Measurements from ENCODE around the gene ZNF521.

ZNF521 gene

DNA sequence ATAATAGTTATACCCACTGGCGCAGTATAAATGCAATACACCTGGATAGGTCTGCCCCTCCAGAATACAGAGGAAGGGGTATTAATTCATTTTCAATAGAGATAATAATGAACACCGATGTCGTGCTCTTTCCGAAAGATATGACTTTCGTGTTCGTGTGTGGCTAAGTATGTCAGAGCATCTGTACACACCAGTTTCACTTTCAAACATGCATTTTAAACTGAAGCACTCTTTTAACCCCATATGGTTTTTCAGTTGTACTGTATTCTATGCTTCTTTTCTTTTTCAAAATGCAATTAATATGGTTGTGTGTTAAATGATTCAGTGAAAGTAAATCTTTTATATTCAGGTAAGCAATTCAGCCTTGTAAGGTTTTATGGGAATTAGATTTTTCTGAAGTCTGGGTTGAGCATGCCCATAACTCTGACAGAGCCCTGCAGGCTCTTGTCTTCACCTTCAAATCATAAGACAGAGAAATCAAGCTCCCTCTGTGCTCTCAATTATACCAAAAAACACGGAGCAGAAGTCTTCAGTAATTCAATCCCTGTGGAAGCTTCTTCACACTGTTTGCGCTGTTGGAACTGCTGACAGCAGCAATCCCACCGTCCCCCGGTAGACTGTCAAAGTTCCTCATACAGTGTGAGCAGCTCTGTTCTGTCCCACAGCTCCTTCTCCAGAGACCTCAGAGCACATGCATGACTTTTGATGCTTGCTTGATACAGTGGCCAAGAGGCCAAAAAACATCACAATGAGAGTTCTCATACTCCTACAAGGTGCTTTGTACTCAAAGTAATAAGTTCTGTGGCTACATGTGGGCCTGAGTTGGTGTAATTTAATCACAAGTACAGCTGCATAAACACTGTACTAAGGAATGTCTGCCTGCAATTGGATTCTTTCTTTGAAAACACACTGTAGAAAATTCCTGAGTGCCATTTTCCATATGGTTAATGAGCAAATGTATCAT is 186.8 kb downstream of the ZNF521 start:
- no peaks in the 10 kb centered on the region for H3K27me3 ChIP-seq (replicated peaks; ENCODE audit: control insufficient read depth, insufficient read depth, low read length, poor library complexity, severe bottlenecking)
- no peaks in the 10 kb centered on the region for H3K9me3 ChIP-seq (ENCODE audit: control insufficient read depth, low read length)
- no peak for DNase-seq
- H3K27ac ChIP-seq (ENCODE audit: insufficient read depth, low read length, poor library complexity, severe bottlenecking) = no peak overlapping the region
- H3K4me1 ChIP-seq (ENCODE audit: control insufficient read depth, insufficient read depth, low read length, poor library complexity, severe bottlenecking) = no peaks in the 10 kb centered on the region
- no peaks in the 10 kb centered on the region for H3K36me3 ChIP-seq (ENCODE audit: control insufficient read depth, insufficient read depth, low read length)
- no peak overlapping the region for H3K4me3 ChIP-seq (ENCODE audit: insufficient read depth, low read depth, low read length, poor library complexity, severe bottlenecking)

DNA sequence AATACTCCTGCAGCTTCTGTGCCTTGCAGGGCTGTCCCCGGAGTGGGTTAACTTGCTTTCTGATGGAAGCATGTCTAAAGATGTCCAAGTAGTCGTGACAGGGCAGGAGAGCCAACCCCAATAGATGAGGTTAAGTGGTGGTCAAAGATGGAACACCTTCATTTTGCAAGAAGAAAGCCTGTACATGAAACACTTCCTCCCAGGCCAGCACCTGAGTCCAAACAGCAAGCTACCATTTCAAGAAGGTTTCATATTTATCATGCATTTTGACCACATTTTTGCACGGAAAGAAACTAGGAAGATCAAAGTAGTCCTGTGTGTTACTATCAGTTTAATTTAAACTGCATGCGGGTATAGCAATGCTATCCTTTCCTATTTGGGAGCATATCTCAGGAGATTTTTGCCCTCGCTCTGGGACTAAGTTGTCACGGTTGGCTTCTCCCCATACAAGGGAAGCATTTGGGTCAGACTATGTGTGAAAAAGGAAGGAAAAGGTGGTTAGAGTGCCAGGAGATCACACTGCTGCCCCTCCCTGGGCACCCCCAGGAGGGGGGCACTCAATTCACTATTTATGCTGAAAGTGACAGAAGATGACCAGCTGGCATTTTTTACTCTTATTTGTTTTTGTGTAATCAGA is 187.6 kb downstream of the ZNF521 start:
- Histone ChIP-seq H3K27me3 (replicated peaks; ENCODE audit: control insufficient read depth, insufficient read depth, low read length, poor library complexity, severe bottlenecking) (no peaks in the 10 kb centered on the region), H3K27ac (ENCODE audit: insufficient read depth, low read length, poor library complexity, severe bottlenecking) (no peak overlapping the region), H3K36me3 (ENCODE audit: control insufficient read depth, insufficient read depth, low read length) (no peaks in the 10 kb centered on the region), H3K9me3 (ENCODE audit: control insufficient read depth, low read length) (no peaks in the 10 kb centered on the region), H3K4me3 (ENCODE audit: insufficient read depth, low read depth, low read length, poor library complexity, severe bottlenecking) (no peak overlapping the region), H3K4me1 (ENCODE audit: control insufficient read depth, insufficient read depth, low read length, poor library complexity, severe bottlenecking) (no peaks in the 10 kb centered on the region)
- no peak for DNase-seq

DNA sequence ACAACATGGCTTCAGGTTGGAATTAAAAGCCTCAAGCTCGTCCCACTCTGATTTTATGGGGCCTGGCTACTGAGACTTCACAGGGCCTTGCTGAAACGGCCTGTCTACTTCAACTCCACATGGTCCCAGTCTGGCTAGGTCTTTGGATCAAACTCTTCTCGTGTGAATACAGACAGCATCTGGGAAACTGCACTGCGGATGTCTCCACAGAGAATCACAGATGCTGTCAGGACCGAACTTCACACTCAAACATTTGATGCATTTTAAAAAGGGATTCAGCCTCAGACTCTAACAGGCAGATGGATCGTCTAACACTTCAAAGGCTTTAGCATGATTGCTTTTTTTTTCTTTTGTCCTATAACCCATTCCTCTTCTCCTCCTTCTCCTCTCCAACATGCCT is 198.5 kb downstream of the ZNF521 start:
- DNase-seq = no peak
- Histone ChIP-seq H3K27me3 (replicated peaks; ENCODE audit: control insufficient read depth, insufficient read depth, low read length, poor library complexity, severe bottlenecking) (no peaks in the 10 kb centered on the region), H3K4me1 (ENCODE audit: control insufficient read depth, insufficient read depth, low read length, poor library complexity, severe bottlenecking) (no peaks in the 10 kb centered on the region), H3K4me3 (ENCODE audit: insufficient read depth, low read depth, low read length, poor library complexity, severe bottlenecking) (no peak overlapping the region), H3K36me3 (ENCODE audit: control insufficient read depth, insufficient read depth, low read length) (no peaks in the 10 kb centered on the region), H3K9me3 (ENCODE audit: control insufficient read depth, low read length) (no peaks in the 10 kb centered on the region), H3K27ac (ENCODE audit: insufficient read depth, low read length, poor library complexity, severe bottlenecking) (no peak overlapping the region)

DNA sequence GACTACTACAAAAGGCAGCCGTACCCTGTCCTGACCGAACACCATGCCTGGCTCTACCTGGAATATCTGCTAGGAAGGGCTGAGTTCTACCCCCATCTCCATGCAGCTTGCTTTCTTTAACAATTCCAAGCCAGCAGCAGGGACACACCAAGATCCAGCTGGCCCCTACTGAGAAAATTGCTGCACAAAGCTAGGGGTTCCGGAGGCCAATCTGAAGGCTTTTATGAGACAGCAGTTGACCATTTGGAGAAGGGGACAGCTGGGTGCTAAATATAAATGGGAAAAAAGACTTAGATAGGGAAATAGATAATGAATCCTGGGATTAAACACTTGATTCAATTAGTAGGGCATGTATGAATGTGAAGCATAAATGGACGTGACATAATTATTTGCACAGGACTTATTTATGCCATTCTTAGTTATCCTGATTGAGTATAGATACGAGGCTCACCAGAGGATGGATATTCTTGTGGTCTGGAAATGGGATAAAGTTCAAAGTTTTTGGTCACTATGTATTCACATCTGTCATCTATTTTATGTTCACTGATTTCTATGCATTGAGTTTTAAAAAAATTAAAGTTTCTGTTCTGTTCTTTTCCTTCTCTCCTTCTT is 204.0 kb downstream of the ZNF521 start:
- no peak for DNase-seq
- Histone ChIP-seq H3K4me1 (ENCODE audit: control insufficient read depth, insufficient read depth, low read length, poor library complexity, severe bottlenecking) (no peaks in the 10 kb centered on the region), H3K27me3 (replicated peaks; ENCODE audit: control insufficient read depth, insufficient read depth, low read length, poor library complexity, severe bottlenecking) (no peaks in the 10 kb centered on the region), H3K9me3 (ENCODE audit: control insufficient read depth, low read length) (no peaks in the 10 kb centered on the region), H3K4me3 (ENCODE audit: insufficient read depth, low read depth, low read length, poor library complexity, severe bottlenecking) (no peak overlapping the region), H3K27ac (ENCODE audit: insufficient read depth, low read length, poor library complexity, severe bottlenecking) (no peak overlapping the region), H3K36me3 (ENCODE audit: control insufficient read depth, insufficient read depth, low read length) (no peaks in the 10 kb centered on the region)

DNA sequence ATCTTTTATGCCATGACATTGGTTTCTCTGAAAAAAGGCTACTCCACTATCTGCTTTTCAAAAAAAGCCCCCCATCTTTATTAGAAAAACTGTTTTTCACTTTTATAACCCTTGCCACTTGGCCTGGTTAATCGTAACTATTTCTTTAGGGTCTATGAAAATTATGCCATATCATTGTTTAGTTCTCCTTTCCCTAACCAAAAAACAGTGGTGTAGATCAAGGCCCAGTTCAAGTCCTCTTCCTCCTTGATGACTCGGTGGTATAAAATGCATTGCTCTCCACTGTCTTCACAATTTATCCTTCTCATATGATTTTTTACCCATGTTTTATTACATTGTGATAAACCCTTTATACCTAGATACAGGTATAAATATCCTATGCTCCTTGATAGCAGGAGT is 205.5 kb downstream of the ZNF521 start:
- Histone ChIP-seq H3K9me3 (ENCODE audit: control insufficient read depth, low read length) (no peaks in the 10 kb centered on the region), H3K27ac (ENCODE audit: insufficient read depth, low read length, poor library complexity, severe bottlenecking) (no peak overlapping the region), H3K4me3 (ENCODE audit: insufficient read depth, low read depth, low read length, poor library complexity, severe bottlenecking) (no peak overlapping the region)

DNA sequence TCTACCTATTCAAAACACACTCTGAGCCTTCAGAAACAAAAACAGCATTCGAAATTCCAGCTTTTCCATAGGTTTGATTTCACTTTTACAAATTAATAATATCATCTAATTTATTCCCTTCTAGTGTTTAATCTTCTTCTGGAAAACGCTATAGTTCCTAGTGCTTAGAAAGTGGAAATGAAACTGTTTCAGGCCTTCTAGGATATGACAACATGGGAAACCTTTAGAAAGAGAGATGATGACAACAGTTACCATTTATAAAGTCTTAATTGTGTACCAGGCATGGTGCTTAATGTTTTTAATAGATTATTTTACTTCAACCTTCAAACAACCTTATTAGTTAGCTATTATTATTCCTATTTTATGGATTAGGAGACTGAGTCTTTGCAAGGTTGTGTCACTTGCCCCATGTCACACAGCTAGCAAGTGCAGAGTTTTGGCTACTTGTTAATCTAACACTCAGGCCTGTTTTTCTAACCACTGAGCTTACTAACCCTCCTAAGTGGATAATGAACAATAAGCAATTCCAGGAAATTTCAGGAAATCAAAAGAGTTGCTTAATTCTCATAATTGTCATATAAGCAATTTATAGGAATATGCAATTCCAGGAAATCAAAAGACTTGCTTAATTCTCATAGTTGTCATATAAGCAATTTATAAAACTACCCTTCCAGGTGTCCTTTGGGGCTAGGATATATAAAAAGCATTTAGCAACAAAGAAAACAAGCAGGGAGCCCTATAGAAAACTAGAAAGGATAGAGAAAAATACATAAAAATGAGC is 206.0 kb downstream of the ZNF521 start:
- no peak overlapping the region for H3K27ac ChIP-seq (ENCODE audit: insufficient read depth, low read length, poor library complexity, severe bottlenecking)
- no peak for DNase-seq

More for the DNA sequence above, 205.5 kb downstream of the ZNF521 start:
- Histone ChIP-seq H3K36me3 (ENCODE audit: control insufficient read depth, insufficient read depth, low read length) (no peaks in the 10 kb centered on the region), H3K27me3 (replicated peaks; ENCODE audit: control insufficient read depth, insufficient read depth, low read length, poor library complexity, severe bottlenecking) (no peaks in the 10 kb centered on the region), H3K4me1 (ENCODE audit: control insufficient read depth, insufficient read depth, low read length, poor library complexity, severe bottlenecking) (no peaks in the 10 kb centered on the region)
- no peak for DNase-seq

DNA sequence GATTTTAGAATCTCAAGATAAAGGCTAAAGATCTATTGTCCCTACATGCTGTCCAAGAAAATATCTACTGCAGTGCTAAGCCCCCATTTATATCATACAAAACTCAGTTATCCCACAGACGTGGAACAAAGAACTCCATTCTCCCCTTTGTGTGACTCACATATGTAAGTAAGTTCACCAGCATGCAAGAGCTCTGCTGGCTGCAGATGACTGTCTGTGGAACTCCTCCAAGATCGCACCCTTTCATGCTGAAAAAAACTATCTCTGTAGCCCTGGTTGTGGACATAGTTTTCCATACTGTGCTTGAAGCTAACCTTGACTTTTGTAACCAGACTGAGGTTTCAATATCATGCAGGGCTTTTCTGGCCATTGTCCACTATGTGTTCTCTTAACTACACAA is 207.1 kb downstream of the ZNF521 start:
- no peak for DNase-seq
- H3K9me3 ChIP-seq (ENCODE audit: control insufficient read depth, low read length) = no peaks in the 10 kb centered on the region
- H3K4me1 ChIP-seq (ENCODE audit: control insufficient read depth, insufficient read depth, low read length, poor library complexity, severe bottlenecking) = no peaks in the 10 kb centered on the region
- no peaks in the 10 kb centered on the region for H3K36me3 ChIP-seq (ENCODE audit: control insufficient read depth, insufficient read depth, low read length)
- no peak overlapping the region for H3K27ac ChIP-seq (ENCODE audit: insufficient read depth, low read length, poor library complexity, severe bottlenecking)
- H3K27me3 ChIP-seq (replicated peaks; ENCODE audit: control insufficient read depth, insufficient read depth, low read length, poor library complexity, severe bottlenecking) = no peaks in the 10 kb centered on the region
- no peak overlapping the region for H3K4me3 ChIP-seq (ENCODE audit: insufficient read depth, low read depth, low read length, poor library complexity, severe bottlenecking)

More for the DNA sequence above, 206.0 kb downstream of the ZNF521 start:
- Histone ChIP-seq H3K4me3 (ENCODE audit: insufficient read depth, low read depth, low read length, poor library complexity, severe bottlenecking) (no peak overlapping the region), H3K27me3 (replicated peaks; ENCODE audit: control insufficient read depth, insufficient read depth, low read length, poor library complexity, severe bottlenecking) (no peaks in the 10 kb centered on the region), H3K4me1 (ENCODE audit: control insufficient read depth, insufficient read depth, low read length, poor library complexity, severe bottlenecking) (no peaks in the 10 kb centered on the region), H3K36me3 (ENCODE audit: control insufficient read depth, insufficient read depth, low read length) (no peaks in the 10 kb centered on the region), H3K9me3 (ENCODE audit: control insufficient read depth, low read length) (no peaks in the 10 kb centered on the region)

DNA sequence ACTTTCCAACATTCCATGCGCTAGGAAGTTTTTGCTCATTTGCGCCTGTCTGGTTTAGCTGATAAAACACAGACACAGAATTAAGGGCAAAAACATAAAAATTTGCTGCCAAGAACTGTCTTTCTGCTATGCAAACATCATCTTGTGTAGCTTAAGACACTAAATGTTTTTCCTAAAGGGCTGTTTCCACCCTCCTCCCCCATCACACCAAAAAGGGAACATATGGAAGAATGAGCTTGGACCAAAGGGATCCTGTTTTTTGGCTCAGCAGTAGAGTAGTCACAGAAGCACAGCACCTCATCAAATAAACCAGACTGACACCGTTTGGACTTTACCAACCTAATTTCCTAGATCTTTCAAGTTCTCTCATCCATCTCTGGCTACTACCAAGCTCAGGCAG is 210.1 kb downstream of the ZNF521 start:
- H3K36me3 ChIP-seq (ENCODE audit: control insufficient read depth, insufficient read depth, low read length) = no peaks in the 10 kb centered on the region
- no peaks in the 10 kb centered on the region for H3K4me1 ChIP-seq (ENCODE audit: control insufficient read depth, insufficient read depth, low read length, poor library complexity, severe bottlenecking)
- no peaks in the 10 kb centered on the region for H3K9me3 ChIP-seq (ENCODE audit: control insufficient read depth, low read length)
- H3K27ac ChIP-seq (ENCODE audit: insufficient read depth, low read length, poor library complexity, severe bottlenecking) = no peak overlapping the region
- no peak overlapping the region for H3K4me3 ChIP-seq (ENCODE audit: insufficient read depth, low read depth, low read length, poor library complexity, severe bottlenecking)
- no peaks in the 10 kb centered on the region for H3K27me3 ChIP-seq (replicated peaks; ENCODE audit: control insufficient read depth, insufficient read depth, low read length, poor library complexity, severe bottlenecking)
- DNase-seq = no peak

DNA sequence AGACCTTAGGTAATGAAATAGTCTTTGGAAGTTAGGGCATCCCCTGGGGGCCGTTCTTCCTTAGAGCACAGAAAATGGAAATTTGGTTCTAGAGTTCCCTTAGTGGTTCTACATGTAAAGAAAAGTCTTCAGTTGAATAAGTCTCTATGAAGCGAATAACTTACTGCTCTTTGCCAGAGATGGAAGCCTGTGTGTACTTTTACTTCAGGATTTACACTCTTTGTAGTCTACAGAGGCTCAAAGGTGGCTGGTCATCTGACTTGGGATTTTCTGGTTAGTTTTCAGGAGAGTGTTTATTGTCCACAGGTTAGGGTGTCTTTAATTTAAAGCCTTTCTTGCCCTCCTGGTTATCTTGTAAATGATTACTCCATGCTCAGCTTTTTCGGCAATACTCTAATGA is 210.6 kb downstream of the ZNF521 start:
- Histone ChIP-seq H3K36me3 (ENCODE audit: control insufficient read depth, insufficient read depth, low read length) (no peaks in the 10 kb centered on the region), H3K4me1 (ENCODE audit: control insufficient read depth, insufficient read depth, low read length, poor library complexity, severe bottlenecking) (no peaks in the 10 kb centered on the region), H3K4me3 (ENCODE audit: insufficient read depth, low read depth, low read length, poor library complexity, severe bottlenecking) (no peak overlapping the region), H3K9me3 (ENCODE audit: control insufficient read depth, low read length) (no peaks in the 10 kb centered on the region), H3K27ac (ENCODE audit: insufficient read depth, low read length, poor library complexity, severe bottlenecking) (no peak overlapping the region), H3K27me3 (replicated peaks; ENCODE audit: control insufficient read depth, insufficient read depth, low read length, poor library complexity, severe bottlenecking) (no peaks in the 10 kb centered on the region)
- DNase-seq = no peak

Data from effector memory CD4-positive, alpha-beta T cell (primary cell).